GM12875 (cell line): ENCODE results near the gene HNRNPL.
A peak's percentile ranks its signal among the peaks of the same experiment; 100 is the strongest.

ENCODE experiments used
- H3K4me3 ChIP-seq: one replicate; pipeline ENCODE4 v1.5.1; 2011; ENCODE audit warnings: low read depth, low read length, control low read depth
- TF ChIP-seq, protein P1 (sequence below): IDR thresholded peaks from 2 replicates; pipeline ENCODE4 v1.5.1; 2011; ENCODE audit warnings: low read depth, mild to moderate bottlenecking, control low read depth, inconsistent platforms, low read length, moderate library complexity, borderline replicate concordance; ENCODE audit not compliant: insufficient read depth

The HNRNPL gene

DNA sequence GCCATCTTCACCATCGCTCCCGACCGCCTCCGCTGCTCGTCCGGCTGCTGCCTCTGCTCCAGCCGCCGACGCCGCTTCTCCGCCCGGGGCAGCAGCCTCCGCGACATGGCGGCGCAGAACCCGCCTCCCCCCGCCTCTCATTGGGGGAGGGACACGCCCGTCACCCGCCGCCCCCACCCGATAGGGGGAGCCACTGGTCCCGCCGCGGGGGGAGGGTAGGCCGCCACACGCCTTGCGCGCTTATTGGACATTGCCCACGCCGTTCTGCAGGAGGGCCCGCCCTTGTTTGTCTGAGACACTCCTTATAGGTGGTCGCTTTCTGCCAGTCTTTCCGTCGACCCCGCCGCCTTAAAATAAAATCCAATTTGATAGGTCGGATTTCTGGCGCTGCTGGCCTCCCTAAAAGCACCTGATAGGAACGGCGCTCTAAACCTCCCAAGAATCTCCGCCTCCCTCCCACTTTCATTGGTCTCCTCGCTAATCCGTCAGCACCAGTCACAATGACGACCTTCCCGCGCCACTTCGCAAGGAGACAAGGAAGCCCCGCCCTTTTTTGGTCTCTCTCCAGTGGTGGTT is at the start of gene HNRNPL:
HNRNPL (minus strand) TSS at position 127 of the 576 bp plus-strand sequence; CDS start at position 107, 20 bp downstream.
- TF ChIP-seq, protein P1, sequence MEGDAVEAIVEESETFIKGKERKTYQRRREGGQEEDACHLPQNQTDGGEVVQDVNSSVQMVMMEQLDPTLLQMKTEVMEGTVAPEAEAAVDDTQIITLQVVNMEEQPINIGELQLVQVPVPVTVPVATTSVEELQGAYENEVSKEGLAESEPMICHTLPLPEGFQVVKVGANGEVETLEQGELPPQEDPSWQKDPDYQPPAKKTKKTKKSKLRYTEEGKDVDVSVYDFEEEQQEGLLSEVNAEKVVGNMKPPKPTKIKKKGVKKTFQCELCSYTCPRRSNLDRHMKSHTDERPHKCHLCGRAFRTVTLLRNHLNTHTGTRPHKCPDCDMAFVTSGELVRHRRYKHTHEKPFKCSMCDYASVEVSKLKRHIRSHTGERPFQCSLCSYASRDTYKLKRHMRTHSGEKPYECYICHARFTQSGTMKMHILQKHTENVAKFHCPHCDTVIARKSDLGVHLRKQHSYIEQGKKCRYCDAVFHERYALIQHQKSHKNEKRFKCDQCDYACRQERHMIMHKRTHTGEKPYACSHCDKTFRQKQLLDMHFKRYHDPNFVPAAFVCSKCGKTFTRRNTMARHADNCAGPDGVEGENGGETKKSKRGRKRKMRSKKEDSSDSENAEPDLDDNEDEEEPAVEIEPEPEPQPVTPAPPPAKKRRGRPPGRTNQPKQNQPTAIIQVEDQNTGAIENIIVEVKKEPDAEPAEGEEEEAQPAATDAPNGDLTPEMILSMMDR, result peak; percentile 48; the same call in 1 of the 2 replicates
- H3K4me3 ChIP-seq, result peak within 1 kb of the TSS; percentile 75

DNA sequence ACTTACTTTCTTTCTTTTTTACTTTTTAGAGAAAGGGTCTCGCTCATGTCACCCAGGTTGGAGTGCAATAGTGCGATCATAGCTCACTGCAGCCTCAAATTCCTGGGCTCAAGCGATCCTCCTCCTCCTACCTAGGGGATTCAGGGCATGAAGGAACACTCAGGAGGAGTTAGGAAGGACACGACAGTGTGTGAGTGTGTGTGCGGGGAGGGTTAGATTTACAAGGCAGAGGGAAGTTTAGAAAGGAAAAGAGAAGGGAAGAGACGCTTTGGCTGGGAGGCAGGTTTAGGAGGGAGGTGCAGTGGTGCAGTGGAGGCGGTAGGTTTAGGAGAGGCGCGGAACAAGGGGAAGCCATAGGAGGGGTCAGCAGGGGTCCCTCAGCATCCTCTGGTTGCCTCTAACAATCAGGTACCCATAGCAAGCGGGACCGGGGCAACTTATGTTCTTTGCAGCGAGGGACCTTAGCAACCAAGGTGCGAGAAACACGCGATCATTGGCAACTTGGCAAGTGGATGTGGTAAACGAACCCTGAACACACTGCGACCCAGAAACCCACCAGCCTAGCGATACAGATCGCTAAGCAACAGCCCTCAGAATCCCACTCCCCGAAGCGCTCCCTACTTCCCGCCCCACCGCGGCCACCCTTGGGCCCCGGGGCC is 49.1 kb upstream of the HNRNPL start:
- TF ChIP-seq, protein P1, result no peak
- peak overlapping the region; percentile 78 for H3K4me3 ChIP-seq

DNA sequence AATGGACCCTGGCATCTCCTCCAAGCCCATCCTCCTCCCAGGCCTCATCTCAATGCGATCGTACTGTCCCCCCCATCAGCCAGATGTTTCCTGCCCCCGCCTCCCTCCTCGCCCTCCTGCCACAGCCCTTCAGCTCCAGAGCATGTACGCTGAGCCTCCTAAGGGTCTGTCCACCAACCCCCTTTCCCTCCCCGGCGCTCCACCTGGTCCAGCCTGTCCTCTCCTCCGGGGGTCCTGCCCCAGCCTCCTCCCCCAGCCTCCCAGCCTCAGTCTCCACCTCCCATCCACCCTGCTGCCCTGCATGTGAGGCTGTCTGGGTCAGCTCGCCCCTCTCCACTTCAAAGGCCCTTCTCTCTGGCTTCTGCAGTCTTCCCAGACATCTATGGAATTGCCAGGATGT is 45.2 kb upstream of the HNRNPL start:
- TF ChIP-seq, protein P1, result no peak
- no peak overlapping the region for H3K4me3 ChIP-seq

DNA sequence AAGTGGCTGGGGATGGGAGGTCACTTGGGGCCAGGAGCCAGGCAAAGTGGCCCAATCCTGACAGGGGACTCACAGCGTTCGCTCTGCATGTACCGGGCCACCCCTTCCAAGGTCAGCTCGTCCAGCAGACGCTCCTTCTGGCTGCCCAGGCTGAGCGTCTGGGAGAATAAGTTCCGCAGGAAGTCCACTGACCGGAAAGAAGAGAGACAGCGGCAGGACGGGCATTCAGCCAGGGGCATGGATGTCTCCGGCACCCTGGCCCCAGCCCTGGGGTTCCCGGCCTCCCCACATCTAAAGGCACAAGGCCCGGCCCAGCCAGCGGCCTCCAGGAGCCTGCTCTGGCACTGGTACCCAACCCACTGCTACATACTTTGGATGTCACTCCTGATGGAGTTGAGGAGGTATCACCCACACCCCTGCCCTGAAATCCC is 43.6 kb upstream of the HNRNPL start:
- TF ChIP-seq, protein P1, result no peak
- no peak overlapping the region for H3K4me3 ChIP-seq

DNA sequence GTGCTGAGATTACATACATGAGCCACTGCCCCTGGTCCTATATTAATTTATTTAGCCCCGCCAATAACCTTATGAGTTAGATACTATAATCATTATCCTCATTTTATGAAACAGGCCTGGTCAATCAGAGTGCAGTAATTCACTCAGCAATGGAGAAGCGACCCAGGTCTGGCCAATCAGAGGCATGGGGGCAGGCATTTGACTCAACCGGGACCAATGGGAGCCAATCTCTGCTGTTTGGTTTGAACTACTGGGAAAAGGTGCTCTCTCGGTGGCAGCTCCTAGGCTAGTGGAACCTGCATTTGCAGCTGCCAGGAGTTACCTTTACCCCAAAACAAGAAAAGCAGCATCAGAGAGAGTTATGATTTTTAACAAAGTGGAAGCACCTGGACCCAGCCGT is 43.1 kb upstream of the HNRNPL start:
- TF ChIP-seq, protein P1, result no peak
- no peak overlapping the region for H3K4me3 ChIP-seq

DNA sequence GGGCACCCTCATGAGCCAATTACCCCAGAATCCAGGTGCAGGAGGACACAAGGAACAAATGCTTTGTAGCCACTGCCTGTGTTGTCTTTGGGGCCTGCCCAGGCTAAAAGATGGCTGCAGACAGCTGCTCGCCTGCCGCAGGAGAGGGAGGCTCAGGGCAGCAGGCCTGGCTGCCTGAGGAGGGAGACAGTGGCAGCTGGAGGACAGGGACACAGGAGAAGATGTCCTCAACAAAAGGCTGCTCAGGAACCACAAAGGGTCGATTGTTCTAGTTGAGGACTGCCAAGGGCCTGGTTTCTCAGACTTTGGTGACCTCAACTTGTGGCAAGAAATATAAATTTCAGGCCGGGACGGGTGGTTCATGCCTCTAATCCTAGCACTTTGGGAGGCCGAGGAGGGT is 42.0 kb upstream of the HNRNPL start:
- no peak overlapping the region for H3K4me3 ChIP-seq
- TF ChIP-seq, protein P1, result no peak

DNA sequence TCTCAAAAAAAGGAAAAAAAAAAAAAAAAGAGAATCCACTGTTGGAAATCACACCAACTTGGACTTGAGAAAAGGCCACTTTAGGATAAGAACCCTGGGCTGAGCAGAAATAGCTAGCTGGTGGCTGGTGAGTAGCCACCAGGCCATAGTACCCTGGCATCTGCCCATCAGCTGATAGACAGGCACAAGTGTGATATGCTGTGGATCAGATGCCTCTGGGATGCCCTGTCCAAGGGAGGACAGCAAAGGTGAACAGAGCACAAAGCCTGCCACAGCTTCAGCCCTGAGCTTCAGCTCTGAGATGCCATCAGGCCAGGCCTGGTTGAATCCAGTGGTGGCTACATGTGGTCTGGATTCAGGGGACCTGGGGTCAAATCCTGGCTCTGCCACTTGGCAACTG is 40.9 kb upstream of the HNRNPL start:
- TF ChIP-seq, protein P1, result no peak
- no peak overlapping the region for H3K4me3 ChIP-seq
